HG03025 (cell line): Measurements from ENCODE around the gene OR2AG1.
A peak's percentile ranks its signal among the peaks of the same experiment; 100 is the strongest.
"Not testable (repeated sequence)": the region's sequence is repeated elsewhere in the genome, so short reads cannot be mapped to it uniquely, and the experiment has no call there.

Experiments used
- ATAC-seq: cut with Tn5 transposase; IDR thresholded peaks from one replicate; pipeline ENCODE4 v1.9.1; 2021; ENCODE audit warnings: mild to moderate bottlenecking, moderate library complexity; ENCODE audit not compliant: unreplicated experiment, low FRiP score

OR2AG1 gene

GRCh38 chr11:6780829-6781228 is 2.0 kb upstream of the OR2AG1 start:
- ATAC-seq, result no peak

- ATAC-seq, result no peak
Observed at GRCh38 chr11:6790546-6790945, 7.7 kb downstream of the OR2AG1 start.

DNA sequence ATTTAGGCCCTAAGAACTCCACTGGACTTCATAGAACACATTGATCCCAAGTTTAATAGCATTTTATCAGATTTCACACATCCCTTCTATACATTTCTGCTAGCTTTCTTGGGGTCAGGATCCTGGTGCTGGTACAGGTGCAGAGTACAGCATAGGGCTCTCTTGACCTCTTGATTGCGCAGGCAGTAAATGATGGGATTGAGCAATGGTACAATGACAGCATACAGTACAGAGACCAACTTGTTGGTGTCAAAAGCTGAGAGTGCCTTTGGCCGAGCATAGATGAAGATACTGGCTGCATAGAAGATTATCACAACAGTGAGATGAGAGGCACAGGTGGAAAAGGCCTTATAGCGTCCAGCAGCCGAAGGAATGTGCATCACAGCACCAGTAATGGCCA is 11.8 kb downstream of the OR2AG1 start:
- no peak for ATAC-seq

GRCh38 chr11:6799402-6799801 is 16.6 kb downstream of the OR2AG1 start, which contains the start of gene OR6A2:
Gene OR6A2, minus strand, starts transcription at chr11:6799689. Its CDS starts 3,981 bp downstream, at chr11:6795708.
- ATAC-seq, result no peak

DNA sequence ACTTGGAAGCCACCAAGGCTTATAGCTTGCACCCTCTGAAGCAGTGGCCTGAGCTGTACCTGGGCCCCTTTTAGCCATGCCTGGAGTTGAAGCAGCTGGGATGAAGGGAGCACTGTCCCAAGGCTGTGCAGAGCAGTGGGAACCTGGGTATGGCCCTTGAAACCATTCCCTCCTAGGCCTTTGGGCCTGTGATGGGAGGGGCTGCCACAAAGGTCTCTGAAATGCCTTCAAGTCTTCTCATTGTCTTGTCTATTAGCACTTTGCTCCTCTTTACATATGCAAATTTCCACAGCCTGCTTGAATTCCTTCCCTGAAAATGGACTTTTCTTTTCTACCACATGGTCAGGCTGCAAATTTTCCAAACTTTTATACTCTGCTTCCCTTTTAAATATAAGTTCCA is 18.3 kb downstream of the OR2AG1 start:
- ATAC-seq, result not testable (repeated sequence)

DNA sequence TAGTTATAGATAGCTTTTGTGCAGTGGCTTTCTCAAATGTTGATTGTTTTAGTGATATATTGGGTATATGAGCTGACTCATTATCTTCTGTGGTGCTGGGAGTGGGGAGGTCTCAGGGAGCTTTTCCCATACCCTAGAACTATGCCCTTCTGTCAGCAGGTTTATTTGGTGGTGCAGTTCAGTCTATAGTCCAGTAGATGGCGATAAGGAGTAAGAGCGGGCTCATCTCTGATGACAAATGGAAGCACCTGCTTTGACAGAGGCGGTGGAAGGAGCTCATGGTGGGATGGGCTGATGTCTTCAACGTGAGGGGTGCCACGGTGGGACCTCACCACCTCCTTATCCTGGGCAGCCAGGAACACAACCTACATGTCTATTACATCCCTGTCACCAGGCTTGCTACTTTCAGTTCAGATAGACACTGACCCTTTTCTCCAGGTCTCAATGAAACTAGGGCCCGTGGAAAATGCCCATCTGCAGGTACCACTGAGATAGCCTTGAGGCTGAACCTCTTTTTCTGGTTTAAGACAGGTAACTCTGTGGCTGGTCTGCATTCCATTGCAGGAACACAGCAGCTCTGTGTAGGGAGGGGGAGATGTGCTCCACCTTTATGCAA is 29.7 kb downstream of the OR2AG1 start:
- ATAC-seq, result peak; percentile 80

GRCh38 chr11:6813656-6814055 is 30.8 kb downstream of the OR2AG1 start:
- ATAC-seq, result no peak

- no peak for ATAC-seq
Observed at GRCh38 chr11:6817694-6818093, 34.9 kb downstream of the OR2AG1 start.

- ATAC-seq, result no peak
Observed at GRCh38 chr11:6818967-6819366, 36.1 kb downstream of the OR2AG1 start.

GRCh38 chr11:6824136-6824823 is 41.5 kb downstream of the OR2AG1 start:
- no peak for ATAC-seq

GRCh38 chr11:6825231-6825744 is 42.5 kb downstream of the OR2AG1 start:
- ATAC-seq, result no peak

DNA sequence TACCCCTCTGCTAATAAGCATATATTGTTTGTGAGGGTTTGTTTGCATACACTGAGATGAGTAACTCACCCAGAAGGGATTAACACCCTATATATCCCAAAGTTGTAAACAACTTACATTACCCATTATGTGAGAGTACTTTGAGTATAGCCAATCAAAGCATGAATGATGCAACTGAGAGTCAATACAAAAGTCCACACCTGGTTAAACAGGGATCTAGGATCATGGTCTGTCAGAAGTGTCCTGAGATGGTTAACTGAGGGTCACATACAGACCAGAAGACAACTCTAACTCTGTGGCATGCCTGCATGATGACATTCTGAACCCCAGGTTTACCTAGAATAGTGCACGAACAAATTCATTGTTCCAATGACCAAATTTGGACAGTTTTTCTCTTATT is 45.3 kb downstream of the OR2AG1 start:
- no peak for ATAC-seq

- no peak for ATAC-seq
Observed at GRCh38 chr11:6833356-6833755, 50.5 kb downstream of the OR2AG1 start.

DNA sequence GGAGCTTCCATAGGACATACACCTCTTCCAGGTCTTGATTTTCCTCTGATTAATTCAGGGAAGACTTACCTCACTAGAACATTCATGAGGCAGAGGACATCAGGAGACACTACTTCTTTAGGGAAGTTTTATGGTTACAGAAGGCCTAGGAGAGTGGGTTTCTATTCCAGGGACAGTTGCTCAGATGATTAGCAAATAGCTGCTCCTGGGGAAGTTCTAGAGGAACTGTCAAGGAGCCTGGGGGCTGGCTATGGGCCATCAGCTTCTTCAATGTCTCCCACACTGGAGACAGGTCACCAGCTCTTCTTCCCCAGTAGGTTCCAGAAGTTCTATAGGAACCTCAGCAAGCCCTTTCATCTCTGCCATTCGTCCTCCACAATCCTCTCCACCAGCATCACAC is 51.2 kb downstream of the OR2AG1 start:
- no peak for ATAC-seq
